GM18526 (cell line): Measurements from ENCODE around the gene ASPHD1.

ENCODE experiments used
- POLR2A ChIP-seq: IDR thresholded peaks from 3 replicates; pipeline ENCODE4 v1.6.1; 2011; ENCODE audit not compliant: insufficient read length; ENCODE audit errors: extremely low read depth

ASPHD1 gene

GRCh38 chr16:29898135-29898803, 2.0 kb upstream of the ASPHD1 start:
- TF ChIP-seq POLR2A: no peak

DNA sequence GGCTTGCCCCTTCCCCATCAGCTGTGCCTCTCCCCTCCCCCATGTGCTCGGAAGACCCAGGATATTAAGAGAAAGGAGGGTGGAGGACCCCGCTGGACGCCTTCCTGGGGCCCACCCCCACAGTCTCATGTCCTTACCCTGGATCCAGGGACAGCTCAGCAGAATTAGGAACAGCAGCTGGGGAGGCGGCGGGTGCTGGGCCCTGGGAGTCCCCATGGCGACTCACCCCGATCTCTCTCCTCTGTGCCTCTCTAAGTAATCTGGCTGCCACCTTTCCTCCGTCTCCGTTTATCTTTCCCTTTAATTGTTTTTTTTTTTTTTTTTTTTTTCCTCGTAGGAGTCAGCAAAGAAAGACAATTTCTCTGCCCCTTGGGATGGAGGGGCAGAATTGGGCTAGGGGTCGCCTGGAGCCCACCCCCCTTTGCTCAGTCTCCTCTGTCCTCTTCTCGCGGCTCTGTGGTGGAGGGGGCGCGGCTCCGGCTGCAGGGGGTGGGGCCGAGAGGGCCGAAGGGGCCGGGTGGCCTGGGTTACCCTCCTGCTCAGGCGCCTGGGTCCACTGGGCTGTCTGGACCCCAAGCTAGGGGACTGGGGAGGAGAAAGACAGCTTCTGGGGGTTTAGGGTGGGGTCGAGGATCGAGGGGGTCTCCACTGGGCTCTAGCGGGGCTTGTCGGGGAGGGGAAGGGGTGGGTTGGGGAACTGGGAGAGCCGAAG, 1.3 kb upstream of the ASPHD1 start:
- no peak for TF ChIP-seq POLR2A

GRCh38 chr16:29899516-29900101, 679 bp upstream of the ASPHD1 start, which contains the start of gene SEZ6L2:
SEZ6L2 (minus strand) TSS chr16:29899550; CDS start chr16:29899019, 531 bp downstream.
- no peak for TF ChIP-seq POLR2A

GRCh38 chr16:29900888-29901606, 759 bp downstream of the ASPHD1 start:
- no peak for TF ChIP-seq POLR2A

GRCh38 chr16:29901607-29901945, 1.3 kb downstream of the ASPHD1 start:
- no peak for TF ChIP-seq POLR2A

DNA sequence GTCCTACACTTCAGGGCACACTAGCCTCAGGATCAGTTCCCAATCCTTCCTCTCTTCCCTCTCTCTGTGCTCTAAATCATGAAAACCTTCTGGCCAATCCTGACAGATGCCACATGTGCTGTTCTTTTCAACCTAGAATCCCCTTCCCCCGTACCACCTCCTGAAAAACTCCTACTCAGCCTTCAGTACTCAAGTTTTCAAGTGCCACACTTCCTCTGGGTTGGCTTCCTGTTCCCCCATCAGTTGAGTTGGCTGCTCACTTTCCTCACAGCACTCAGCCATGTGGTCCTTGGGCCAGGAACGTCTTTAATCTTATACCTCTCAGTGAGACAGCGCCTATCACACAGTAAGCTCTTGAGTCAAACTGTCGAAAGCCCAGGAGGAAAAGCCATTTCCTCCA, 3.3 kb downstream of the ASPHD1 start:
- TF ChIP-seq POLR2A: no peak

GRCh38 chr16:29904947-29905346, 4.7 kb downstream of the ASPHD1 start:
- no peak for TF ChIP-seq POLR2A

GRCh38 chr16:29905668-29906067, 5.4 kb downstream of the ASPHD1 start:
- TF ChIP-seq POLR2A: no peak

DNA sequence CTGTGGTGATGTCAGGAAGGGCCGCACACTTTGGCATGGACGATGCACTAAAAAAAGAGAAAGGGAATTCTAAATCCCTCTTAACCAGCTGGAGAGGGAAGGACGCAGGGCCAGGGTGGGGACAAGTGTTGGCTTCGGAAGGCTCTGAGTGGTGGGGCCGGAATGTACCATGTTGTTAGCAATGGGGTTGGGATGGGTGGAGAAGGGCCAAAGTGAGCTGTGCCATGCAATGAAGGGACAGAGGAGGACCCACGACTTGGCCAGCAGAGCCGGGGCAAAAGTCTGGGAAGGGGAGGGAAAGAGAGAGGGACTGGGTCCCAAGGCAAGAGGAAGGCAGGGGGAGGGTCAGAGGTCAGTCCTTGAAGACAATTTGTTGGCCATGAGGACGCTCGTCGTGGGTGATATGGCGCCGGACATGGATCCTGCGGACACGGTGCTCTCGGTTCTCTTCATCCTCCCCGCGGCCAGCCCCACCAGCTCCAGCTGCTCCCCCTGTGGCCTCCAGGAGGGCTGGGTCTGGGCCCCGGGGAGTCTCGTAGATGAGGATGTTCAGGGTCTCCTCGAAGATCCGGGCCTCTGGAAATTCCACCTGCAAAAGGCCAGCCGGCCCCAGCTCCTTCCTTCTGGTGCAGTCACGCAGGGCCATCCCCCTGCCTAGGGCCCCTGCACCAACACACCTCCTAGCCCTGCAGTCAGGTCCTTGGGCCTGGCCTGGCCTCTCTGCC, 6.4 kb downstream of the ASPHD1 start:
- TF ChIP-seq POLR2A: no peak

- TF ChIP-seq POLR2A: no peak
Measured at GRCh38 chr16:29907973-29908372, 7.7 kb downstream of the ASPHD1 start.

DNA sequence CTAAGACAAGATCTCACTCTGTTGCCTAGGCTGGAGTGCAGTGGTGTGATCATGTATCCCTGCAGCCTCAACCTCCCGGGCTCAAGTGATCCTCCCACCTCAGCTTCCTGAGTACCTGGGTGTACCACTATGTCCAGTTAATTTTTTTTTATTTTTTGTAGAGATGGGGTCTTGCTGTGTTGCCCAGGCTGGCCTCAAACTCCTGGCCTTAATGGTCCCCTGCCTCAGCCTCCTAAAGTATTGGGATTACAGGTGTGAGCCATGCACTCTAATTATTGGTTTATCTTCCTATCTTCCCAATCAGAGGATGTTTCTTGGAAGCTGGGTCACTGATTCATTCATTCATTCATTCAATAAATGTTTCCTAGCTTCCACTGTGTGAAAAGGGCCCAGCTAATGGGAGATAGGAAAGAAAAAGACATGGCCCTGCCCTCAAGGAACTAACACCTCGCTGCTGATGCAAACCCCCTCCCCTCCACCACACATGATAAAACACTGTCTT, 8.5 kb downstream of the ASPHD1 start:
- TF ChIP-seq POLR2A: no peak

DNA sequence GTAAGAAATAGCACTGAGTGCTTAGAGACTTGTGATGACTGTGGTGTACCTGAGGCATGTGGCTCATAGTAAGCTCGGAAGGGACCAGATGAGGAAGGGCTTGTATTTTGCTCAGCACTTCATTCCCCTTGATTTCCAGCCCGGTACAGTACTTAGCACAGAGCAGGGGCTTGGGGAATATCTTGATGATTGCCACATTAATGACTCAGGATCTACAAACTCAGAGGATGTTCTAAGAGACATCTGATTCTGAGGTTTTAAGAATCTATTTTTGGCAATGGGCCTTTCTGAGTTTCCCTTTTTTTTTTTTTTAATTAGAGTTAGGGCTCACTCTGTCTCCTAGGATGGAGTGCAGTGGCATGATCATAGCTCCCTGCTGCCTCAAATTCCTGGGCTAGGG, 9.1 kb downstream of the ASPHD1 start:
- no peak for TF ChIP-seq POLR2A

DNA sequence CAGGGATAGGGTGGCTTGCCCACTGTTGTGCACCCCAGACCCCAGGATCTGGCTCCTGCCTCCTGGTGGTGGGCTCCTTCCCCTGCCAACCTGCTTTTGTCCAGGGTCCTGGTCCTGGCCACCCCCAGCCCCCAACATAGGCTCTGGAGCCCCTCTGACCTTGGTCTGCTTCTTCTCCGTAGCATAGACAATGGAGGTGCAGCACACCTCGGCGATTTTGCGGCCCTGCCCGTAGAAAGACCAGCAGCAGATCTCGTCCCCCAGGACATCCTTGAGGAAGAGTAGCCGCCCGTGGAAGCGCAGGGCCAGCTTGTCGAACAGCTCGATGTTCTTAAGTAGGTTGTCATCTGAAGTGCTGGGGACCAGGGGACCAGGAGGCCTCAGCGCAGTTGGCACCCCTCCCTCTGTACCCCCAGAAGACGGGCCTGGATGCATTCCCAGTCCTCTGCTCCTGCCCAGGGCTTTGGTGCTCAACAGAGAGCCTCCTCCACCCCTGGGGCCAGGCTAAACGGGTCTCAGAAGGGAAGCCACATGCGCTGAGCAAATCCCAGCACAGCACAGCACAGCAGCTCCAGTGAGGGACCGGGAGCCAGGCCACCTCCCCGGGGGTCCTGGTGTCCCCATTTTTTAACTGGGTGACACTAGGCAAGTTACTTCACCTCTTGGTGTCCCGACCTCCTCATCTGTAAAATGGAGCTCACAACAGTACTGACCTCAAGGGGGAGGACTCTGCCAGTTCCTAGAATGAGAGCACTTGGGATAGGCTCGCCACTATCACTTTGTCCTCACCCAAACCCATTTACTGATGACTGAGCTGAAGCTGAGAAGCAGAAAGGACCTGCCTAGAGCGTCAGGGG, 10.8 kb downstream of the ASPHD1 start:
- no peak for TF ChIP-seq POLR2A

DNA sequence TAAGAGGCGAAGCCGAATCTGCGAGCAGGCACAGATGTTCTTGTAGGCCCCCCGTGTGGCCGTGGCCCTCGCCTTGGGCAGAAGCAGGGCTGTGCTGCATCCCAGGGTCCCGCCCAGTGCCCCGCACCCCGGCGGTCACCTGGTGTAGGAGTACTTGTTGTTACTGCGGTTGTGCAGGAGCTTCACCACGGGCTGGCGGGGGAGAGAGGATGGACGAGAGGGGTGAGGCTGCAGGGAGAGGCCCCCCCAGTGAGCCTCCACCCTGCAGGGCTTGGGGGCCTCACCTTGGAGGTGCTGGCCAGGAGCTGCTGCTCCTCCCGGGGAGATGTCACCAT, 11.4 kb downstream of the ASPHD1 start:
- no peak for TF ChIP-seq POLR2A
